Aorta (tissue), 5 donors: Measurements from ENCODE around the gene ANKRD36. TPM values are rescaled to one million over a fixed set of nuclear protein-coding genes. Genes with fewer than 3 reads are reported as not detected.
A peak's percentile ranks its signal among the peaks of the same experiment; 100 is the strongest.
"Not testable (repeated sequence)": the region's sequence is repeated elsewhere in the genome, so short reads cannot be mapped to it uniquely, and the experiment has no call there.

ENCODE experiments used
- ATAC-seq: fragments of 200-7000 bp; cut with Tn5 transposase; one replicate; pipeline ENCODE4 v1.9.1; 2022; ENCODE audit warnings: moderate library complexity; ENCODE audit not compliant: low FRiP score
- DNase-seq, 2 donors: peaks; one replicate each; pipeline ENCODE4 v3.0.0-alpha.2; 2020
- H3K27ac ChIP-seq, 2 donors: one replicate each; pipeline ENCODE4 v1.5.1; 2013; ENCODE audit warnings: low read length in 2 of 2, mild to moderate bottlenecking in 2 of 2, moderate library complexity in 2 of 2, control low read depth in 1 of 2, inconsistent platforms in 1 of 2, low read depth in 1 of 2
- H3K27me3 ChIP-seq, 2 donors: one replicate each; pipeline ENCODE4 v1.6.1; 2013; ENCODE audit warnings: control low read depth in 1 of 2, low read length in 1 of 2, mild to moderate bottlenecking in 1 of 2, moderate library complexity in 1 of 2; ENCODE audit not compliant: insufficient read depth in 2 of 2, control insufficient read depth in 1 of 2
- H3K36me3 ChIP-seq, 2 donors: one replicate each; pipeline ENCODE4 v1.6.1; 2013; ENCODE audit warnings: control low read depth in 1 of 2, low read length in 1 of 2, mild to moderate bottlenecking in 1 of 2; ENCODE audit not compliant: insufficient read depth in 2 of 2, control insufficient read depth in 1 of 2
- H3K4me1 ChIP-seq, 2 donors: one replicate each; pipeline ENCODE4 v1.6.1; 2013; ENCODE audit warnings: low read length in 2 of 2, control low read depth in 1 of 2, mild to moderate bottlenecking in 1 of 2, moderate library complexity in 1 of 2; ENCODE audit not compliant: insufficient read depth in 2 of 2, control insufficient read depth in 1 of 2
- H3K4me3 ChIP-seq, 2 donors: one replicate each; pipeline ENCODE4 v1.5.1; 2013; ENCODE audit warnings: low read length in 2 of 2, control low read depth in 1 of 2, mild to moderate bottlenecking in 1 of 2
- H3K9me3 ChIP-seq: one replicate; pipeline ENCODE4 v1.6.1; 2013; ENCODE audit warnings: mild to moderate bottlenecking, low read length; ENCODE audit not compliant: control insufficient read depth
- WGBS, 2 donors: extraction: QIAGEN DNeasy Blood & Tissue Kit; methylation state at CpG; one replicate each; pipeline ENCODE4 v1.1.7; 2013; 5-methylcytosine and 5-hydroxymethylcytosine counted together
- intact Hi-C, 2 donors: fragments of 100-400 bp; cut with DNase I; formaldehyde crosslinking; loops; one replicate each; pipeline versions ENCODE4 v1.14.2 to v1.15.0; 2022
- long read RNA-seq, 2 donors: library from polyadenylated mRNA; unstranded; transcript quantifications; one replicate each; pipeline ENCODE4 v2.0.0, GENCODE V29; 2020 to 2021
- polyA plus RNA-seq, 2 donors: library from polyadenylated mRNA; stranded (reverse); fragments of 200-250 nt; gene quantifications; one replicate each; pipeline ENCODE4 v1.2.3, GENCODE V29; 2013
- total RNA-seq, 2 donors: library from RNA; stranded (reverse); fragmentation: NEBNext Ultra II Directional; extraction: Animal tissue kit (Norgen Biotek cat#: 25700); gene quantifications; one replicate each; pipeline ENCODE4 v1.2.1, GENCODE V29; 2021
- donor health status: healthy with polysubstance abuse.
- donor health status: Bipolar disorder and iron deficiency.
- donor health status: DM: no; HTN: no; CAD: no.
- donor health status: DM: no; HTN: no; CAD: no.
- donor health status: DM: yes; HTN: yes; CAD: no.

Gene ANKRD36
- total RNA-seq = 10 to 100 TPM; 37.2 to 62.6 TPM
- polyA plus RNA-seq = 1 to 10 TPM; 1.8 to 8.4 TPM
- long read RNA-seq, donor 1, partial matches to known transcripts = 20 of 63 reads
- long read RNA-seq, donor 1, other reads (novel, unspliced or antisense) = 43 of 63 reads
- long read RNA-seq, donor 2, partial matches to known transcripts = 3 of 18 reads
- long read RNA-seq, donor 2, other reads (novel, unspliced or antisense) = 15 of 18 reads

DNA sequence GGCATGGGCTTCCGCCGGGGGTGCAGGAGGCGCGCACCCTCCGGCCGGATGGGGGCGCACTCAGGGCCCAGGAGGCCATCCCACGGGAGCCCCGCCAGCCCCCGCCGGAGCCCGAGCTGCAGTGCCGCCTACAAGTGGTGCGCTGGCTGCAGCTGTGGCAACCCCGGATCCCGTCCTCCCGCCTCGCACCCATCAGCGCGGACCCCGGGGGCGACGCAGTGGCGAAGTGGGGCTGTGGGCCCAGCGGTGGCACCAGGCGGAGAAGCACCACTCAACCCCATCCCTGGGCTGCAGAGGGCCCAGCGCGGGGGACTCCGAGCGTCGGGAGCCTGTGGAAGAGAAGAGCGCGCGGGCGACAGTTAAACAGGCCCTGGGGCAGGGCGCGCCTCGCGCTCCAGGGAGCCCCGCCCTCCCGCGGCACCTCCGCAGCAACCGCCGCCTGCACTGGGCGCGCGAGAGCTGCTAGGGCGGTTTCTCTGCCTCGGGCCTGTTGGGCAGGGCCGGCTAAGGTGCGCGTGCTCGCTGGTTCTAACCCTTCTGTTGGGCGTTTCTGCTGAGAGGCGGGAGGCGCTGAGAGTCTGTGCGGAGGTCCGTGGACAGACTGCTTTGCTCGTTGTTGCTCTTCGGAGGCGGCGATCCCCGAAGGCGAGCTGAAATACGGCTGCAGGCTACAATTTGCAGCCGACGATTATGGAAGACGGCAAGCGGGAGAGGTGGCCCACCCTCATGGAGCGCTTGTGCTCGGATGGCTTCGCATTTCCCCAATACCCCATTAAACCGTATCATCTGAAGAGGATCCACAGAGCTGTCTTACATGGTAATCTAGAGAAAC, at the start of gene ANKRD36:
Gene ANKRD36, plus strand, starts transcription at position 104 of the 832 bp plus-strand sequence. Its CDS starts 587 bp downstream, at position 691.
- H3K4me1 ChIP-seq, H3K27me3 ChIP-seq, intact Hi-C loops, H3K9me3 ChIP-seq, H3K36me3 ChIP-seq: not testable (repeated sequence)
- 0% methylated on average over 37 to 62 of the region's 74 CpGs for WGBS, 2 donors
- ATAC-seq = peak; percentile 94
- DNase-seq = peak; percentile 91 to 93
- Histone ChIP-seq H3K4me3 (peak within 1 kb of the TSS; percentile 19 to 56), H3K27ac (peak within 1 kb of the TSS in 1 of 2 donors; percentile 84)

- DNase-seq, ATAC-seq, H3K36me3 ChIP-seq, H3K4me1 ChIP-seq, H3K27ac ChIP-seq, H3K27me3 ChIP-seq, intact Hi-C loops, H3K9me3 ChIP-seq, H3K4me3 ChIP-seq: not testable (repeated sequence)
- 59 to 62% methylated on average over 5 of the region's 5 CpGs for WGBS, 2 donors
These were observed 46.9 kb upstream of the ANKRD36 start for GRCh38 chr2:97066030-97066429.

DNA sequence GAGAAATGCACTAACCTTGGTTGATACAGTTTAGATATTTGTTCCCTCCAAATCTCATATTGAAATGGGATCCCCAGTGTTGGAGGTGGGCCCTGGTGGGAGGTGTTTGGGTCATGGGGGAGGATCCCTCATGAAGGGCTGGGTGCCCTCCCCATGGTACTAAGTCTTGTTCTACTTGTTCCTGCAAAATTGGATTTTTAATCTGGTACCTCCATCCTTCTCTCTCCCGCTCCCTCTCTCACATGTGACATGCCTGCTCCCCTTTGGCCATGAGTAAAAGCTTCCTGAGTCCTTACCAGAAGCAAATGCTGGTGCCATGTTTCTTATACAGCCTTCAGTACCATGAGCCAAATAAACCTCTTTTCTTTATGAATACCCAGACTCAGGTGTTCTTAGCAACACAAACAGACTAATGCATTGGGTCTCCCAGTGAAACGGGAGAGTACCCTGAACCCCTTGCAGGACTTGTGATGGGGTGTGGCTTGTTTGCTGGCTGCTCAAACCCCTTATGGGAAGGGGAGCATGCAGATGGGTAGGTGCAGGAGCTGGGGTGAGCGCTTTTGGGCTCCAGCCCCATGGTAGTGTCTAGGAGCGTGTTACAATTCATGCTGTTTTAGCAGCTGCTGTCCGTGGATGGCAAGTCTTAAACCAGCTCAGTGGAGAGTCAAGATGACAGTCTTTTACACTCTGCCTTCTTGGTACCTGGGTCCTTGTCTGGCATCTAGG, 45.5 kb upstream of the ANKRD36 start:
- no peaks in the 10 kb centered on the region for H3K36me3 ChIP-seq
- intact Hi-C loops = no loop called here
- peaks cover 9% of the 10 kb centered on the region for H3K9me3 ChIP-seq
- H3K4me1 ChIP-seq = no peaks in the 10 kb centered on the region
- H3K27me3 ChIP-seq = peaks cover 0 to 5% of the 10 kb centered on the region in 2 donors
- no peak overlapping the region for H3K27ac ChIP-seq
- no peak overlapping the region for H3K4me3 ChIP-seq
- ATAC-seq (peak; percentile 78), DNase-seq (no peak)
- WGBS, 2 donors = 81 to 94% methylated on average over 5 of the region's 5 CpGs

DNA sequence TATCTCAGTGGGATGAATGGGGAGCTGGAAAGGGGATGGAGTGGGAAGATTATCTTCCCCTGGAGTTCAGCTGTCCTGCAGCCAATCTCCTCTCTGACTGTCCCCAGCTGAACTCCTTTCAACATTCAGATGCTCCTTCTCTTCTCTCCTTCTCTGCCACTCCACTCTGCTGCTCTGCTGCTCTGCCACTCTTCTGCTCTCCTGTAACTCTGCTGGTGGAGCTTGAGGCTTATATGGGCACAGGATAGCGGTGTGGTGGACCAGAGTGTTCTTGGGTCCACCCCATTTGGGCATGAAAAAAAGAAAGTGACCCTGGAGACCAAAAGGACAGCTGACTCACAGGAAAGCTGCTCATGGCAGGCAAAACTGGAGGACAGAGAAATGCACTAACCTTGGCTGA, 44.9 kb upstream of the ANKRD36 start:
- intact Hi-C loops = no loop called here
- H3K4me3 ChIP-seq = no peak overlapping the region
- WGBS, 2 donors = 73 to 82% methylated on average over 1 of the region's 1 CpG
- H3K9me3 ChIP-seq = peaks cover 9% of the 10 kb centered on the region
- no peaks in the 10 kb centered on the region for H3K36me3 ChIP-seq
- H3K27ac ChIP-seq = no peak overlapping the region
- H3K4me1 ChIP-seq = no peaks in the 10 kb centered on the region
- DNase-seq (no peak), ATAC-seq (peak; percentile 71)
- H3K27me3 ChIP-seq = peaks cover 0 to 5% of the 10 kb centered on the region in 2 donors

GRCh38 chr2:97068722-97069121, 44.2 kb upstream of the ANKRD36 start:
- H3K4me3 ChIP-seq, H3K36me3 ChIP-seq, H3K9me3 ChIP-seq, intact Hi-C loops, H3K4me1 ChIP-seq, ATAC-seq, DNase-seq, H3K27ac ChIP-seq, H3K27me3 ChIP-seq: not testable (repeated sequence)
- 74 to 77% methylated on average over 4 to 5 of the region's 5 CpGs for WGBS, 2 donors

- DNase-seq, H3K4me1 ChIP-seq, H3K36me3 ChIP-seq, ATAC-seq, H3K9me3 ChIP-seq, H3K27me3 ChIP-seq, H3K4me3 ChIP-seq, H3K27ac ChIP-seq, intact Hi-C loops: not testable (repeated sequence)
- WGBS, 2 donors = 58 to 66% methylated on average over 2 to 3 of the region's 3 CpGs
These were observed 42.0 kb upstream of the ANKRD36 start for GRCh38 chr2:97070915-97071314.

DNA sequence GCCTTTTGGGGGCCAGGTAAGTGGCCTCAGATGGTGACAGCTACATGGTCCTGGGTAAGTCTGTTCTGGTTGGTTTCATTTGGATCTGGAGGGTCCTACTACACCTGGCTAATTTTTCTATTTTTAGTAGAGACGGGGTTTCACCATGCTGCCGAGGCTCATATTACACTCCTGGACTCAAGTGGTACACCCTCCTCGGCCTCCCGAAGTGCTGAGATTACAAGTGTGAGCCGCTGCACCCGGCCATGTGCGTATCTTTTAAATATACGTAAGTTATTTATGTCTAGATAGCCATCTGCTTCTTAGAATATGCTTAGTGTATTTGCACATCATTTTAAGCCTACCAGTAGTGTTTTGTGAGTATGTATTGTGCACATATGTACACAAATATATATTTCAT, 35.7 kb upstream of the ANKRD36 start:
- H3K4me1 ChIP-seq, H3K4me3 ChIP-seq, DNase-seq, H3K27me3 ChIP-seq, ATAC-seq, H3K27ac ChIP-seq, intact Hi-C loops, H3K36me3 ChIP-seq, H3K9me3 ChIP-seq: not testable (repeated sequence)
- 85 to 91% methylated on average over 8 of the region's 8 CpGs for WGBS, 2 donors

- H3K27me3 ChIP-seq, DNase-seq, H3K4me1 ChIP-seq, ATAC-seq, H3K36me3 ChIP-seq, intact Hi-C loops, H3K9me3 ChIP-seq, H3K4me3 ChIP-seq, H3K27ac ChIP-seq: not testable (repeated sequence)
- 78 to 80% methylated on average over 7 to 8 of the region's 10 CpGs for WGBS, 2 donors
These were observed 32.1 kb upstream of the ANKRD36 start for GRCh38 chr2:97080855-97081254.
